ENCODE data around the gene NOM1.
"Not testable (repeated sequence)": the region's sequence is repeated elsewhere in the genome, so short reads cannot be mapped to it uniquely, and the experiment has no call there.

Gene NOM1

DNA sequence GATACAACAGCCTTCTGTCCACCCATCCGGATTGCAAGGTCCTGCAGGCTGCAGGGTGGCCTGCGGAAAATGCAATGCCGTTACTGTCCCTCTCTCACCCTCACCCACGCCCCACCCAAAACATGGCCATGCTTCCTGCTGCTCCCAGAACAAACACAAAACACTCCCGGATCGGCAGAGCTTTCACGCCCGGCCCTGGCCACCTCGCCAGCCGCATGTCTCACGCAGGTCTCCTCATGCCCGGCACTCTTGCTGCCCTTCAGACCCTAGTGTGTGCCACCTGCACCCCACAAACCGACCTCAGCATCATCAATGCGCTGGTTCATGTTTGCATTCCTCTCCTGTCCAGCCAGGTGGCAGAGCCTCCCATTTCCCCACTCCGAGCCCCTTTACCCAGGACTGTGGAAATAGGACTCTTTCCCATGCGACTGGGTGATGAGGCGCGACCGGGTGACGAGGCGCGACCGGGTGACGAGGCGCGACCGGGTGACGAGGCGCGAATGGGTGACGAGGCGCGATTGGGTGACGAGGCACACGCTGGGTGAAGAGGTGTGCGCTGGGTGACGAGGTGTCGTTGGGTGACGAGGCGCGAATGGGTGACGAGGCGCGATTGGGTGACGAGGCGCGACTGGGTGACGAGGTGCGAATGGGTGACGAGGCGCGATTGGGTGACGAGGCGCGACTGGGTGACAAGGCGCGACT, 8.9 kb upstream of the NOM1 start:
- DNase-seq (ENCODE audit: low spot score) = no peak

DNA sequence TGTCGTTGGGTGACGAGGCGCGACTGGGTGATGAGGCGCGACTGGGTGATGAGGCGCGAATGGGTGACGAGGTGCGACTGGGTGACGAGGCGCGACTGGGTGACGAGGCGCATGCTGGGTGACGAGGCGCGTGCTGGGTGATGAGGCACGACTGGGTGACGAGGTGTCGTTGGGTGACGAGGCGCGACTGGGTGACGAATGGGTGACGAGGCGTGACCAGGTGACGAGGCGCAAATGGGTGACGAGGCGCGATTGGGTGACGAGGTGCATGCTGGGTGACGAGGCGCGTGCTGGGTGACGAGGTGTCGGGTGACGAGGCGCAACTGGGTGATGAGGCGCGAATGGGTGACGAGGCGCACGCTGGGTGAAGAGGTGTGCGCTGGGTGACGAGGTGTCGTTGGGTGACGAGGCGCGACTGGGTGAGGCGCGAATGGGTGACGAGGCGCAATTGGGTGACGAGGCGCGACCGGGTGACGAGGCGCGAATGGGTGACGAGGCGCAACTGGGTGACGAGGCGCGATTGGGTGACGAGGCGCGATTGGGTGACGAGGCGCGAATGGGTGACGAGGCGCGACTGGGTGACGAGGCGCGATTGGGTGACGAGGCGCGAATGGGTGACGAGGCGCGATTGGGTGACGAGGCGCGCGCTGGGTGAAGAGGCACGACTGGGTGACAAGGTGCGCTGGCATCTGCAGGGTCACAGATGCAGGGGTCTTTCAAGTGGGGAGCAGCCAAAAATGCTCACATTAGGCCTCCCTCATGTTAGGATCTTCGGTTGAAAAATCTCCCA, 7.9 kb upstream of the NOM1 start:
- no peak for DNase-seq (ENCODE audit: low spot score)

DNA sequence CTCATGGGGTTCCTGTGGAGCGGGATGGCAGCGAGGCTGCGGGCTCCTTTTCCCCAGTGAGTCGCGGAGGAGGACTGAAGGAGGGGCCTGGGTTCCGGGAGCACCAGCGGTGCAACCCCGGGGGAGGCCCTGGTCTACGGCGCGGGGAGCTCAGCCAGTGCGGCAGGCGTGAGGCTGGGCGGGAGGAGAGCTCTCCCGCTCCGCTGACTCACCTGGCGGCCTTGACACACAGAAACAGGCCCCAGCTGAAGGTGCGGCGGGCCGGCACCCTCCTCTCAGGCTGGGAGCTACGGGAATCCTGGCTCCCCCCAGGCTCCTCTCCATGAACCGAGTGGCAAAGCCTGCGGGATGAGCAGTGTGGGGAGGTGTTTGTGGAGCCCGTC, 6.8 kb upstream of the NOM1 start:
- DNase-seq (ENCODE audit: low spot score) = no peak

DNA sequence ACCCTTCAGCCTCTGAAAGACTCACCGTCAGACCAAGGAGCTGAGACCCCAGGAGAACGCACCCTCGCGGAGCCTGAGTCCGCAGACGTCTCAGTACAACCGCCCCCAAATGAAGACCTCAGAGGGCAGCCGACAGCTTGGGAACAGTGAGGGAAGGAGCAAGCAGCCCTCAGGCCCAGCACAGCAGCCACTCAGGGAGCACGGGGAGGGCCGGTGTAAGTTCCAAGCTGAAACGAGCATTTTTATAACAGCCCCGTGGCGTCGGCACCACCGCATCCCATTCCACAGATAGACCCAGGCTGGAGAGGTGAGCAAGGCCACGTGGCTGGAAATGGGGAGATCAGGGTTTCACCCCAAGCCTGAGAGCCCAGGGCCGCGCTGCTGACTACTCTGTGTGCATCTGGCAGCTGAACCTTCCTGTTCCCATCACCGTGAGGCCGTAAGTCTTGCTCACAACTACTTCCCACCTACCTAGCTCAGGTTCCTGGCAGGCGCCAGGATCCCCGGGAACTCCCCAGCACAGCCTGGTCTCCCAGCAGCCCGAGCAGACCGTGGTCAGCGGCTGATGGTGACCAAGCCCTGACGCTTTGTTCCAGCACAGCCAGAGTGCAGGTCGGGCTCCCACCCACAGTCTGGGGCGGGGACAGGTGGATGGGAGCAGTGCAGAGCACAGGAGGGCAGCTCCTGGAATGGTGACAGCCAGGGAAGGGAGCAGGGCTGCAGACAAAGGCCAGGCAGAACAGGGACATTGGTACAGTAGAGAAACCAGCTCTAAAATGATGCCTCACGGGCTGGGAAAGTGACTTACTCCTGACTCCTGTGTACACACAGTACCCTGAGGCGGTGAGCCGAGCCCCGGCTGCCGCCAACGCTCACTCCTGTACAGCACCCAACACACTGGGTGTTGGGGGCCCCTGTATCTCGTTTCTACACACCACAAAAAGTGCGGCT, 6.1 kb upstream of the NOM1 start:
- DNase-seq (ENCODE audit: low spot score) = no peak

GRCh38 chr7:156944876-156945275, 4.6 kb upstream of the NOM1 start:
- no peak for DNase-seq (ENCODE audit: low spot score)

DNA sequence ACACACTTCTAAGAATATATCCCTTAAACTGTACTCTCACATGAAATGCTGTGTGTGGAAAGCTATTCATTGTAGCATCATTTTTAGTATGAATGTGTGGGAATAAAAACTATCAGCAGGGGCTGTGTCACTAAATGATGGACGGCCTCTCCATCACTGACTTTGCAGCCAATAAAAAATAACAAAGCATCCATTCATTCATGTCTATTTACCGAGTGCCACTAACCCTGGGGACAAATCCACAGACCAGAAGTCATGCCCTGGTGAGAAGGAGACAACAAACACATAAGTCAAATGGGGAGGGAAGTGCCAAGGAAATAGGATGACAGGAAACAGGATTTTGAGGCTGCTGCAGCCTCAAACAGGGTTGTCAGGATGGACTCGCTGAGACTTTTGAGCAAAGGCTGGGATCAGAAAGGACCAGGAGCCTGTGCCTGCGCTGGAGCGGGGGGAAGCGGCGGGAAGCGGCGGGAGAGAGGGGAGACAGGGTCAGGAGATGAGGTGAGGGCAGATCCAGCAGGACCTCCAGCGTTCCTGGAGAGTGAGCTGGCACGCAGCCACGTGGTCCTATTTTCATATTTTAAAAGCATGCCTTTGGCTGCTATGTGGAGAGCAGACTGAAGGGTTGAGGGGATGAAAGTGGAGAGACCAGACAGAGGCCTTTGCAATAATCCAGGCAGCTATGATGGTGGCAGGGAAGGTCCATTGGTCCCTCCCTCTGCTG, 2.2 kb upstream of the NOM1 start:
- DNase-seq (ENCODE audit: low spot score) = no peak

GRCh38 chr7:156948361-156948760, 1.2 kb upstream of the NOM1 start:
- DNase-seq (ENCODE audit: low spot score) = no peak

GRCh38 chr7:156950381-156950858, 908 bp downstream of the NOM1 start:
- no peak for DNase-seq (ENCODE audit: low spot score)

GRCh38 chr7:156953215-156953614, 3.7 kb downstream of the NOM1 start:
- DNase-seq (ENCODE audit: low spot score) = not testable (repeated sequence)

- DNase-seq (ENCODE audit: low spot score) = no peak
Observed at GRCh38 chr7:156954941-156955340, 5.4 kb downstream of the NOM1 start.

- no peak for DNase-seq (ENCODE audit: low spot score)
Observed at GRCh38 chr7:156956727-156957126, 7.2 kb downstream of the NOM1 start.

- DNase-seq (ENCODE audit: low spot score) = no peak
Observed at GRCh38 chr7:156962145-156962544, 12.6 kb downstream of the NOM1 start.

GRCh38 chr7:156962897-156963296, 13.4 kb downstream of the NOM1 start:
- no peak for DNase-seq (ENCODE audit: low spot score)

- no peak for DNase-seq (ENCODE audit: low spot score)
Observed at GRCh38 chr7:156963472-156963871, 14.0 kb downstream of the NOM1 start.

DNA sequence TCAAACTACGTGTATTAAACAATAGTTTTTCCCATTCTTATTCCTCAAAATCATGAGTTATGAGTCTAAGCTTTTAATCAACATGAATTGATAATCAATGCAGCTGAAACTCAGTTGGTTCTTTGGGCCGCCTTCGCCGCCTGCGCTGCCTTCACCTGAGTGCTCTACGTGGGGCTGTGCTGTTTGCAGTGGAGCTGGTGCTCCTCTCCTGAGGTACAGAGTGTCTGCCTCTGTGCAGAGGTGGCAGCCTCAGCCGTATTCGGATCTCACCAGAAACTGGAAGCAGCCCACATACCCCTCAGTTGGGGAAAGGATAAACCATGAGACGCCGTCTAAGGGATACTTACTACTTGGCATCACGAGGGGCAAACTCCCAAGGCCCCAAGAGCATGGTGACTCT, 15.5 kb downstream of the NOM1 start:
- no peak for DNase-seq (ENCODE audit: low spot score)

DNA sequence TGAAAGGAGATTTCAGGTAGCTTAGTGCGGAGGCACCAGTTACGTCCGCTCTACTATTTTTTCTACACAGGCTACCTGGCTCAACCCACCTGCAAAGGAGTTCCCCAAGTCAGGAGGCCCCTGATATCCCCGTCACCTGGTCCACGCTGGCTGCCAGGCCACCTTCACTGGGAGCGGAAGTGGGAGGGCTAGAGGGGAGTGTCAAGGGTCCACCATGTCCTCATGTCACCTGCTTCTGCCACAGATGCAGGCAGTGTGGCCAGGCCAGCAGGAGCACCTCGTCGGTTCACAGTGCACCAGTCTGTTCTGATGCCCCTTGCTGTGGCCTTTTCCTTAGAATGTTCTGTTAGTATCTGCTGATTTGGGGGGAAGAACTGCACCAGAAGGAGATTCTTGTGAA, 16.9 kb downstream of the NOM1 start:
- DNase-seq (ENCODE audit: low spot score) = no peak

DNA sequence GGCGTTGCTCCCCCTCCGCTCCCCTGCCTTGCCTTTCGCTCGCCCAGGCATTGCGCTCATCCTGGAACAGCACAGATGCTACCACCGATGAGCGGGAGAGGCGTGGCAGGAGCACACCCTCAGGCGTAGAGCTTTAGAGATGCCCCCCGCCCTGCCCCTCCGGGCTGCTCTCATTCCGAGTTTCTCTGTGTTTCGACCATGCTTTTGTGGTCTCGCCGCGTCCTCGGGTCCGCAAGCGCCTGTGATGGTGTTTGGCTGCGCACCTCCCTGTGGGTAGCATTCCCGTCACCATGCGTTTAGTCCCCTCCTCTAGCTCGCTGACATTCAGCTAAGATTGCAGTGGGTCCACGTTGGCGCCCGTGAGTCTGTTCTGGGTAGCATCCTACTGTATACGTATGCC, 18.7 kb downstream of the NOM1 start:
- no peak for DNase-seq (ENCODE audit: low spot score)

GRCh38 chr7:156969972-156970420, 20.5 kb downstream of the NOM1 start:
- DNase-seq (ENCODE audit: low spot score) = peak; percentile 24

- DNase-seq (ENCODE audit: low spot score) = no peak
Observed at GRCh38 chr7:156975620-156976019, 26.1 kb downstream of the NOM1 start.

- no peak for DNase-seq (ENCODE audit: low spot score)
Observed at GRCh38 chr7:156979007-156979606, 29.6 kb downstream of the NOM1 start.

DNA sequence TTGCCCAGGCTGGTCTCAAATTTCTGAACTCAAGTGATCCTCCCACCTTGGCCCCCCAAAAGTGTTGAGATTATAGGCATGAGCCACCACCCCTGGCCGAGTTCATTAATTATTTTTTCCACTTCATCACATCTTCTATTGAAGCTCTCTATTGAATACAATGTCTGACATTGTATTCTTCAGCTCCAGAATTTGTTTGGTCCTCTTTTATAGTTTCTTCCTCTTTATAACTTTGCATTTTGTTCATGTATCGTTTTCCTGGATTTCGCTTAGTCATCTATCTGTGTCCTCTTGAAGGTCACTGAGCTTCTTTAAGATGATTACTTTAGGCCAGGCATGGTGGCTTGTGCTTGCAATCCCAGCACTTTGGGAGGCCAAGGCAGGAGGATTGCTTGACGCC, 30.2 kb downstream of the NOM1 start:
- no peak for DNase-seq (ENCODE audit: low spot score)

All from hematopoietic multipotent progenitor cell treated with erythropoietin and hydrocortisone succinate and interleukin-3 and kit ligand, for 17 days (in vitro differentiated cells).